Parathyroid adenoma (tissue), 2 donors: ENCODE data around the gene COL11A2.

Source experiments
- H2AFZ ChIP-seq: fragments of 300-600 bp; sonication (generic); one replicate; pipeline ENCODE4 v1.7.0; 2017; ENCODE audit warnings: antibody characterized with exemption, mild to moderate bottlenecking
- H3K27ac ChIP-seq: fragments of 300-600 bp; sonication (generic); one replicate; pipeline ENCODE4 v1.7.0; 2017
- H3K27me3 ChIP-seq: fragments of 300-600 bp; sonication (generic); one replicate; pipeline ENCODE4 v1.7.0; 2017; ENCODE audit warnings: low read length; ENCODE audit not compliant: control insufficient read depth, insufficient read depth
- H3K36me3 ChIP-seq: fragments of 300-600 bp; sonication (generic); one replicate; pipeline ENCODE4 v1.7.0; 2017; ENCODE audit warnings: low read length; ENCODE audit not compliant: control insufficient read depth, insufficient read depth
- H3K4me1 ChIP-seq: fragments of 300-600 bp; sonication (generic); one replicate; pipeline ENCODE4 v1.7.0; 2017; ENCODE audit warnings: control low read depth
- H3K4me2 ChIP-seq: fragments of 300-600 bp; sonication (generic); one replicate; pipeline ENCODE4 v1.7.0; 2017; ENCODE audit warnings: low read length
- H3K4me3 ChIP-seq: fragments of 300-600 bp; sonication (generic); one replicate; pipeline ENCODE4 v1.7.0; 2017; ENCODE audit warnings: low read depth, low read length
- H3K79me2 ChIP-seq: fragments of 300-600 bp; sonication (generic); one replicate; pipeline ENCODE4 v1.7.0; 2017; ENCODE audit warnings: control low read depth
- H3K9ac ChIP-seq: fragments of 300-600 bp; sonication (generic); one replicate; pipeline ENCODE4 v1.7.0; 2017; ENCODE audit warnings: mild to moderate bottlenecking
- H3K9me3 ChIP-seq: fragments of 300-600 bp; sonication (generic); one replicate; pipeline ENCODE4 v1.7.0; 2017; ENCODE audit warnings: low read length; ENCODE audit not compliant: control insufficient read depth
- TF ChIP-seq, protein P1 (sequence below): fragments of 300-600 bp; sonication (generic); IDR thresholded peaks from one replicate; pipeline ENCODE4 v1.7.0; 2017; ENCODE audit warnings: antibody characterized with exemption, mild to moderate bottlenecking
- donor health status: primary hyperparathyroidism.

Gene COL11A2

DNA sequence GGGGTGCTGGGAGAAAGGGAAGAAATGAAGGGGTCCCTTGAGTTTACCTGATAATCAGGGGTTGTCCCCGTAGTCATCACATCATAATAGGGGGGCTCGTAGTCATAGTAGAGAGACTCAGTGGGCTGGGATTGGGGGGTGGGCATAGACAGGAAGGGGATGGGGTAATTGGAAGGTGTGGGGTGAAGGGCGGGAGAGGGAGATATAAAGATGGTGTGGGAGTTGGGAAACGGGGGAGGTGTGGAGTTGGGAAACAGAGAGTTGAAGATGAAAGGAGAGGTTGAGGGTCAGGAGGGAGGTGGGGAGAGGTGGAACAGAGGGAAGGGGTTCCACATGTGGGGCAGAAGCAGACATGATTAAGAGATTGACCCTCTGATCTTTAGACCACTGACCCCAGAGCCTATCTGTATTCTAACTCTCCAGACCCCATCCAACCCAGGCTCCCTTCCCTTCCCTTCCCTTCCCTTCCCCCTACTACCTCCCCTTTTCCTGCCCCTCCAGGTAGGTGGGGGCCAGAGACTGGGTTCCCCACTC, 6.5 kb downstream of the COL11A2 start:
- TF ChIP-seq, protein P1, sequence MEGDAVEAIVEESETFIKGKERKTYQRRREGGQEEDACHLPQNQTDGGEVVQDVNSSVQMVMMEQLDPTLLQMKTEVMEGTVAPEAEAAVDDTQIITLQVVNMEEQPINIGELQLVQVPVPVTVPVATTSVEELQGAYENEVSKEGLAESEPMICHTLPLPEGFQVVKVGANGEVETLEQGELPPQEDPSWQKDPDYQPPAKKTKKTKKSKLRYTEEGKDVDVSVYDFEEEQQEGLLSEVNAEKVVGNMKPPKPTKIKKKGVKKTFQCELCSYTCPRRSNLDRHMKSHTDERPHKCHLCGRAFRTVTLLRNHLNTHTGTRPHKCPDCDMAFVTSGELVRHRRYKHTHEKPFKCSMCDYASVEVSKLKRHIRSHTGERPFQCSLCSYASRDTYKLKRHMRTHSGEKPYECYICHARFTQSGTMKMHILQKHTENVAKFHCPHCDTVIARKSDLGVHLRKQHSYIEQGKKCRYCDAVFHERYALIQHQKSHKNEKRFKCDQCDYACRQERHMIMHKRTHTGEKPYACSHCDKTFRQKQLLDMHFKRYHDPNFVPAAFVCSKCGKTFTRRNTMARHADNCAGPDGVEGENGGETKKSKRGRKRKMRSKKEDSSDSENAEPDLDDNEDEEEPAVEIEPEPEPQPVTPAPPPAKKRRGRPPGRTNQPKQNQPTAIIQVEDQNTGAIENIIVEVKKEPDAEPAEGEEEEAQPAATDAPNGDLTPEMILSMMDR, result no peak
- Histone ChIP-seq H3K9me3 (no peaks in the 10 kb centered on the region), H3K4me2 (no peak overlapping the region), H3K4me3 (no peak overlapping the region), H2AFZ (no peak overlapping the region), H3K79me2 (no peaks in the 10 kb centered on the region), H3K27ac (no peak overlapping the region), H3K9ac (no peak overlapping the region), H3K27me3 (no peaks in the 10 kb centered on the region), H3K4me1 (no peaks in the 10 kb centered on the region), H3K36me3 (no peaks in the 10 kb centered on the region)

DNA sequence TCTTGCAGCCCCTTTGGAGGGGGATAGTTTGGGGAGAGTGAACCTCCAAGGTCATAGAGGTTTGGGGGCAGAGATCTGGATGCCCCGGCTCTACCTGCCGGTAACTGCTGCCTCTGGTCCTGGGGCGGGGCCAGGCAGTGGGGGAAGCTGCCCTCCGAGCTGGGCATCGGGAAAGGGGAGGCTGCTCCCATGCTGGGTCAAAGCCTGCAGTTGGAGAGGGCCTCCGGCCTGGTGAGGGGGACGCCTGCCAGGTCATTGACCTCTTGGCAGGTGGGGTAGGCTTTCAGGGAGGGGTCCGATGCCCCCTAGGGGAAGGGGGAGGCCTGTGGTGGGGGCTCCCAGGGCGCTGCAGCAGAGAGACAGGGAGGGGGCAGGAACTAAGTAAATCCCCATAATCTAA, 7.1 kb downstream of the COL11A2 start:
- Histone ChIP-seq H3K36me3 (no peaks in the 10 kb centered on the region), H3K27me3 (no peaks in the 10 kb centered on the region)

DNA sequence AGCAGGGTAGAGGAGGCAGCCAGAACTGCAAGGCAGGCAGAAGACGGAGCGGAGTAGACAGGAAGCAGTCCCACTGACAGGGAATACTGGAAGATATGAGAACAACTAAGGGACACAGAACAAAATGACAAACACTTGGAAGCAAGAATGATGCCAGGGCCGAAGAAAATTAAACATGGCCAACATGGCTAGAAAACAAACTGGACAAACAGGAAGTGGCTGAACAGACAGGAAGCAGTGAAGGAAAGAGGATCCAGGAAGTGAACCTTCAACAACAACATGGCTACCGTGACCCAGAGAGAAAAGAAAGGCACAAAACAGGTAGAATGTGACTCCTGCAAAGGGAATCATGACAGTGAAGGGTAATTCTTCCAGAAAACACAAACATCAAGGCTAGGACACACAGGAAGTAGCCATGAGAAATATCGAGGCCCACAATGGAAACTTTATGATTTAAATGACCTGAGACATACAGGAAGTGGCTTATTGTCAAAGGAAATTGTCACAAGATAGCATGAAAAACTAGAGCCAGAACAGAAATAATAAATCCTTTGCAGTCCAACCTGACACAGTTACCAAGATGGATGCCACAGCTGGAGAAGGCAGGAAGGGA, 9.1 kb downstream of the COL11A2 start:
- Histone ChIP-seq H3K4me3 (no peak overlapping the region), H3K79me2 (no peaks in the 10 kb centered on the region), H2AFZ (peak overlapping the region; percentile 53), H3K4me2 (no peak overlapping the region), H3K27ac (no peak overlapping the region), H3K9ac (no peak overlapping the region), H3K4me1 (peaks cover 5% of the 10 kb centered on the region), H3K27me3 (no peaks in the 10 kb centered on the region), H3K9me3 (no peaks in the 10 kb centered on the region), H3K36me3 (no peaks in the 10 kb centered on the region)
- TF ChIP-seq, protein P1, result no peak

More for the DNA sequence above, 7.1 kb downstream of the COL11A2 start:
- Histone ChIP-seq H3K79me2 (no peaks in the 10 kb centered on the region), H3K4me2 (no peak overlapping the region), H3K9ac (no peak overlapping the region), H3K4me1 (peaks cover under 1% of the 10 kb centered on the region), H3K9me3 (no peaks in the 10 kb centered on the region), H3K4me3 (no peak overlapping the region), H2AFZ (no peak overlapping the region), H3K27ac (no peak overlapping the region)
- TF ChIP-seq, protein P1, result no peak

DNA sequence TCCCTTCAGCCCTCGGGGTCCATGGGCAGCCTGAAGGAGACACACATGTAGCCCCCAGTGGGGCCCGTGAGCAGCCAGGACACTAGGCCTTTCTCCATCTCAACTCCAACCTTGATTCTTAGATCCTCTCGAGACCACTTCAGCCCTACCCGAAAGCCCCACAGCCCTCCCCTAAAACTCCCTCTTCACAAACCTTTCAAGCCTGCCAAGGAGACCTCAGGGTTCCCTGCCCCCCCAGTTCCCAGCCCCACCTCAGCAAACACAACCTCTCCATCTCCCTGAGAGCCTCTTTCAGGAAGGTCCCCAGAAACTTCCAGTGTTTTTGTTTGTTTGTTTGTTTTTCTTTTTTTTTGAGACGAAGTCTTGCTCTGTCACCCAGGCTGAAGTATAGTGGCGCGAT, 11.1 kb downstream of the COL11A2 start:
- no peaks in the 10 kb centered on the region for H3K36me3 ChIP-seq
- H3K79me2 ChIP-seq, result no peaks in the 10 kb centered on the region
- H3K9ac ChIP-seq, result no peak overlapping the region
- peaks cover 5% of the 10 kb centered on the region for H3K4me1 ChIP-seq
- no peak overlapping the region for H3K4me3 ChIP-seq
- TF ChIP-seq, protein P1, result no peak
- H2AFZ ChIP-seq, result no peak overlapping the region
- no peak overlapping the region for H3K4me2 ChIP-seq
- H3K9me3 ChIP-seq, result no peaks in the 10 kb centered on the region
- H3K27ac ChIP-seq, result no peak overlapping the region
- no peaks in the 10 kb centered on the region for H3K27me3 ChIP-seq
